22Rv1 (cell line): ENCODE data around the gene VAPB.

Experiments
- ZFX ChIP-seq: fragments of 450-650 bp; IDR thresholded peaks from 2 replicates; pipeline ENCODE4 v1.6.1; 2017; ENCODE audit warnings: antibody characterized with exemption, borderline replicate concordance
- TF ChIP-seq, protein P1 (sequence below): fragments of 450-650 bp; IDR thresholded peaks from 2 replicates; pipeline ENCODE4 v1.5.1; 2017; ENCODE audit warnings: mild to moderate bottlenecking

DNA sequence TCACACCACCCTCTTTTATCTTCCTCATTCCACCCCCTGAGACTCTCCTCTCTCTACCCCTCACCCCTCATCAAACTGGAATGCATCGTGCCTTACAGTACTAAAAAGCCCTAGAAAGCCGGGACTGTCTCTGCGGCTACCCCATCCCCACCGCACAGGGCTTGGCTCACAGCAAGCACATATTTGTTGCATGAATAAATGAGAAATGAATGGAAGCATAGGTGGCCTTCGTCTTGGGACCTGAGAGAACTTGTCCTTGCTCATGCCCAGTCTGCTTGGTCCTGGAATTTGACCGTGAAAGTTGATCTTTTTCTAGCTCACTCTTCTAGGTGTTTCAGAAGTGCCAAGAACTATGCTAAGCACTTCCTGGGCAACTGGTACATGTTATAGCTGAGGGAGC lies 72.9 kb downstream of the VAPB start:
- TF ChIP-seq, protein P1, sequence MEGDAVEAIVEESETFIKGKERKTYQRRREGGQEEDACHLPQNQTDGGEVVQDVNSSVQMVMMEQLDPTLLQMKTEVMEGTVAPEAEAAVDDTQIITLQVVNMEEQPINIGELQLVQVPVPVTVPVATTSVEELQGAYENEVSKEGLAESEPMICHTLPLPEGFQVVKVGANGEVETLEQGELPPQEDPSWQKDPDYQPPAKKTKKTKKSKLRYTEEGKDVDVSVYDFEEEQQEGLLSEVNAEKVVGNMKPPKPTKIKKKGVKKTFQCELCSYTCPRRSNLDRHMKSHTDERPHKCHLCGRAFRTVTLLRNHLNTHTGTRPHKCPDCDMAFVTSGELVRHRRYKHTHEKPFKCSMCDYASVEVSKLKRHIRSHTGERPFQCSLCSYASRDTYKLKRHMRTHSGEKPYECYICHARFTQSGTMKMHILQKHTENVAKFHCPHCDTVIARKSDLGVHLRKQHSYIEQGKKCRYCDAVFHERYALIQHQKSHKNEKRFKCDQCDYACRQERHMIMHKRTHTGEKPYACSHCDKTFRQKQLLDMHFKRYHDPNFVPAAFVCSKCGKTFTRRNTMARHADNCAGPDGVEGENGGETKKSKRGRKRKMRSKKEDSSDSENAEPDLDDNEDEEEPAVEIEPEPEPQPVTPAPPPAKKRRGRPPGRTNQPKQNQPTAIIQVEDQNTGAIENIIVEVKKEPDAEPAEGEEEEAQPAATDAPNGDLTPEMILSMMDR: no peak
- no peak for TF ChIP-seq ZFX
